Epithelial cell of esophagus (primary cell): ENCODE measurements around the gene LRRIQ4.

Experiments
- DNase-seq: peaks from one replicate; pipeline ENCODE4 v3.0.0; 2010; ENCODE audit warnings: low read depth
- H3K4me3 ChIP-seq: 2 replicates; pipeline ENCODE4 v1.5.1; 2011; ENCODE audit warnings: mild to moderate bottlenecking, low read length, control low read depth
- TF ChIP-seq, protein P1 (sequence below): IDR thresholded peaks from 2 replicates; pipeline ENCODE4 v1.5.1; 2011; ENCODE audit warnings: low read depth, mild to moderate bottlenecking, low read length, control low read depth, inconsistent platforms; ENCODE audit not compliant: insufficient read depth; ENCODE audit errors: missing control alignments

LRRIQ4 gene

GRCh38 chr3:169868369-169868768 is 55.7 kb downstream of the LRRIQ4 start:
- H3K4me3 ChIP-seq: no peak overlapping the region
- DNase-seq: no peak
- TF ChIP-seq, protein P1, sequence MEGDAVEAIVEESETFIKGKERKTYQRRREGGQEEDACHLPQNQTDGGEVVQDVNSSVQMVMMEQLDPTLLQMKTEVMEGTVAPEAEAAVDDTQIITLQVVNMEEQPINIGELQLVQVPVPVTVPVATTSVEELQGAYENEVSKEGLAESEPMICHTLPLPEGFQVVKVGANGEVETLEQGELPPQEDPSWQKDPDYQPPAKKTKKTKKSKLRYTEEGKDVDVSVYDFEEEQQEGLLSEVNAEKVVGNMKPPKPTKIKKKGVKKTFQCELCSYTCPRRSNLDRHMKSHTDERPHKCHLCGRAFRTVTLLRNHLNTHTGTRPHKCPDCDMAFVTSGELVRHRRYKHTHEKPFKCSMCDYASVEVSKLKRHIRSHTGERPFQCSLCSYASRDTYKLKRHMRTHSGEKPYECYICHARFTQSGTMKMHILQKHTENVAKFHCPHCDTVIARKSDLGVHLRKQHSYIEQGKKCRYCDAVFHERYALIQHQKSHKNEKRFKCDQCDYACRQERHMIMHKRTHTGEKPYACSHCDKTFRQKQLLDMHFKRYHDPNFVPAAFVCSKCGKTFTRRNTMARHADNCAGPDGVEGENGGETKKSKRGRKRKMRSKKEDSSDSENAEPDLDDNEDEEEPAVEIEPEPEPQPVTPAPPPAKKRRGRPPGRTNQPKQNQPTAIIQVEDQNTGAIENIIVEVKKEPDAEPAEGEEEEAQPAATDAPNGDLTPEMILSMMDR: no peak

DNA sequence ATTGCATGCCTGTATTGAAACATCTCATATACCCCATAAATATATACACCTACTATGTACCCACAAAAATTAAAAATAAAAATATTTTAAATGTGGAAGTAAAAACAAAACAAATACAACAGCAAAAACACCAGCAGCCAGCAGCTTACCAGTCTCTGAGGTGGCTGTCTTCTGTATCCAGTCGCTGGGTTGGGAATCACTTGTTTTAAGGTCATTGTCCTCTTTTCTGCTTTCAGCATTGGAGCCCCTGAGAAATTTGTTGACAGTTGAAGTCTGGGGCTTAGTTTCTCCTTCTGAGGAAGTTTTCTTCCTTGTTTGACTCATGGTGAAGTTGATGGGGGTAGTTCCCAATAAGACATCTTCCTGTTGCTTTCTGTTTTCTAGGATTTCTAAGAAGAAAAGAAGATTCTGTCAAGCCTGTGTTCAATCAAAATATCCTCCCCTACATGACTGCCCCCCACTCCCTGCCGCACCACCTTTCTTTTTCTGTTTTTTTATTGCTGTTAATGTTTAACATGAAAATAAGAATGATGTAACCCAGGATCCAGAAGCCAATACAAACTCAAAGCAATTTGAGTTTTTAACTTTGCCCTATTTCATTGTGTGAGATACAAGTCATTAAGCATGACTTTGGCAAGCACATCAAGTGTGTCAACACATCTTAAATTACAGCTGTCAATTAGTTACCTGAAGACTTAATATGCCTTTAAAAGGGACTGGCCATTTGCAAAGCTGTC is 57.0 kb downstream of the LRRIQ4 start, which contains the start of gene LRRC31:
TSS of gene LRRC31 (minus strand) at position 452 of the 737 bp plus-strand sequence. CDS start at position 324, 128 bp downstream.
- no peak within 1 kb of the TSS for H3K4me3 ChIP-seq
- no peak for DNase-seq
- TF ChIP-seq, protein P1: no peak

- DNase-seq: peak; percentile 48
- TF ChIP-seq, protein P1: no peak
Measured at GRCh38 chr3:169871129-169871886, 58.6 kb downstream of the LRRIQ4 start.

DNA sequence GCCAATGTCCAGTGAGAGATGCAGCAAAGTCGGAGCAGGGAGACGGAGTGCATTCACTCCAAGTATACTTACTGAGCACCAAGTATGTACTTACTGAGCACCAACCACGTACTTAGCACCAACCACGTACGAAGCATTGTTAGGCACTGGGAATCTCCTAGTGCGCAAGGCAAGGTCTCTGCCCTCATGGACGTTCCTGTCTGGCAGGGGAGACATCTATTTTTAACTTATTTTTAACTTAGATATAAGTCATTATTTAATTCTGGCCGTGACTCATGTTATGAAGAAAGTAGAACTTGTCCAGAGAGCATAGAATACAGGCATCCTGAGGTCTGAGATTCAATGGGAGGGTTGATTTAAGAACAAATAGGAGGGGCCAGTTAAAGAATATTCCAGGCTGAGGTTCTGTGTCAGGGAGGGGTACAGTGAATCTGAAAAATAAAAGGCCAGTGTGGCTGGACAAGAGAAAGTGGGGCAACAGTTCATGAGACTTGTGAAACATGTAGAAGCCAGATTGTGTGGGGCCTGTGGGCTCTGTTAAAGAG is 66.4 kb downstream of the LRRIQ4 start:
- TF ChIP-seq, protein P1: no peak
- H3K4me3 ChIP-seq: no peak overlapping the region
- no peak for DNase-seq

More at GRCh38 chr3:169871129-169871886, 58.6 kb downstream of the LRRIQ4 start:
- no peak overlapping the region for H3K4me3 ChIP-seq

- no peak overlapping the region for H3K4me3 ChIP-seq
- TF ChIP-seq, protein P1: no peak
- DNase-seq: no peak
Measured at GRCh38 chr3:169879845-169880575, 67.3 kb downstream of the LRRIQ4 start.

DNA sequence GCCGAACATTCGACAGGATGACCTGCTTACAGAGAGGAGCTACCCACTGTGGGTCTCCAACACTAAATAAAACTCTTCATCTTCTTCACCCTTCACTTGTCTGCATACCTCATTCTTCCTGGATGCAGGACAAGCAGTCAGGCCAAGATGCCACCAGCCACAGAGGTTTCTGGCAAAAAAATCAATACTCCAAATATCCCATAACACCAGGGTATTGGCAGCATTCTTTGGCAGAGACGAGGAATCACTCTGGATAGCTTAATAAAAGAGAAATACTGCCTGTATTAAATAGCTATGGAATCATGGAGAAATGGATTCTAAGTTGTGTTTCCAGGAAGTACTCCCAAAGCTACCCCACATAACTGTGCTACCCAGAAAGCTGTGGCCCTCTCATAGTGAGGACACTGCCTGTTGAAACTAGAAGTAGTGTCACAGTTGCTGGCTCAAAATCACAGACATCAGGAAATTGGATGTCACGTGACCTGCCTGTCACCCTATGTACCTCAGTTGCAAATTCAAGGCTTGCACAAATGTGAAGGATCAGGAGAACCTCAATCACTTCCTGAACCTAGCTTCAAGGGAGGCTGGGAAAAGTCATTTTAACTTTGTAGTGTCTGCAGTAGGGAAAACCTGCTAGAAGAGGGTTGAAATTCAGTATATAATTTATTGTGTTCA is 68.0 kb downstream of the LRRIQ4 start:
- DNase-seq: no peak
- TF ChIP-seq, protein P1: no peak
- H3K4me3 ChIP-seq: no peak overlapping the region
